Measurements from ENCODE around the gene OR1I1.
A peak's percentile ranks its signal among the peaks of the same experiment; 100 is the strongest.

The OR1I1 gene

GRCh38 chr19:15115762-15116615 is 34.0 kb downstream of the OR1I1 start:
- H3K9me3 ChIP-seq: no peaks in the 10 kb centered on the region; the same call in 1 of the 2 replicates
- no peak for TF ChIP-seq Cebpa-rat (IDR thresholded peaks at IDR 0.05)
- H3K4me3 ChIP-seq: no peak overlapping the region
- no peaks in the 10 kb centered on the region for H3K27me3 ChIP-seq
- peaks cover 79% of the 10 kb centered on the region for H3K36me3 ChIP-seq
- H3K27ac ChIP-seq: no peak overlapping the region; the same call in 1 of the 2 replicates
- H3K9ac ChIP-seq: no peak overlapping the region
- no peaks in the 10 kb centered on the region for H3K4me1 ChIP-seq
- H4K20me1 ChIP-seq: no peaks in the 10 kb centered on the region
- no peak overlapping the region for H3K4me2 ChIP-seq

- Histone ChIP-seq H3K9me3 (no peaks in the 10 kb centered on the region; the same call in 1 of the 2 replicates), H3K27ac (no peak overlapping the region), H3K9ac (no peak overlapping the region), H3K4me2 (no peak overlapping the region), H3K4me1 (no peaks in the 10 kb centered on the region), H4K20me1 (no peaks in the 10 kb centered on the region), H3K27me3 (no peaks in the 10 kb centered on the region), H3K36me3 (peaks cover 85% of the 10 kb centered on the region), H3K4me3 (no peak overlapping the region)
- no peak for TF ChIP-seq Cebpa-rat (IDR thresholded peaks at IDR 0.05)
Observed at GRCh38 chr19:15116856-15117255, 34.8 kb downstream of the OR1I1 start.

- Histone ChIP-seq H3K9ac (no peak overlapping the region), H4K20me1 (no peaks in the 10 kb centered on the region), H3K27me3 (no peaks in the 10 kb centered on the region), H3K4me1 (no peaks in the 10 kb centered on the region), H3K36me3 (peaks cover 95% of the 10 kb centered on the region), H3K4me2 (no peak overlapping the region), H3K27ac (no peak overlapping the region), H3K9me3 (no peaks in the 10 kb centered on the region; the same call in 1 of the 2 replicates), H3K4me3 (no peak overlapping the region)
- TF ChIP-seq Cebpa-rat (IDR thresholded peaks at IDR 0.05): no peak
Observed at GRCh38 chr19:15118248-15118647, 36.2 kb downstream of the OR1I1 start.

- Histone ChIP-seq H3K4me1 (peaks cover 4% of the 10 kb centered on the region), H3K4me3 (no peak overlapping the region), H3K9me3 (no peaks in the 10 kb centered on the region; the same call in 1 of the 2 replicates), H4K20me1 (no peaks in the 10 kb centered on the region; the same call in 1 of the 2 replicates), H3K36me3 (peaks cover 90% of the 10 kb centered on the region), H3K27ac (no peak overlapping the region), H3K27me3 (no peaks in the 10 kb centered on the region), H3K4me2 (no peak overlapping the region), H3K9ac (no peak overlapping the region)
- no peak for TF ChIP-seq Cebpa-rat (IDR thresholded peaks at IDR 0.05)
Observed at GRCh38 chr19:15118789-15119494, 36.9 kb downstream of the OR1I1 start.

GRCh38 chr19:15120135-15121026 is 38.4 kb downstream of the OR1I1 start:
- Histone ChIP-seq H3K4me2 (no peak overlapping the region), H3K4me3 (no peak overlapping the region), H3K36me3 (peaks cover 78% of the 10 kb centered on the region), H3K27me3 (no peaks in the 10 kb centered on the region), H3K27ac (no peak overlapping the region), H4K20me1 (no peaks in the 10 kb centered on the region; the same call in 1 of the 2 replicates), H3K4me1 (peaks cover 13% of the 10 kb centered on the region), H3K9me3 (no peaks in the 10 kb centered on the region; the same call in 1 of the 2 replicates), H3K9ac (no peak overlapping the region)
- no peak for TF ChIP-seq Cebpa-rat (IDR thresholded peaks at IDR 0.05)

GRCh38 chr19:15122331-15123030 is 40.5 kb downstream of the OR1I1 start:
- Histone ChIP-seq H4K20me1 (no peaks in the 10 kb centered on the region; the same call in 1 of the 2 replicates), H3K27me3 (no peaks in the 10 kb centered on the region), H3K36me3 (peaks cover 57% of the 10 kb centered on the region), H3K9me3 (no peaks in the 10 kb centered on the region; the same call in 1 of the 2 replicates), H3K4me2 (no peak overlapping the region), H3K4me3 (no peak overlapping the region), H3K9ac (no peak overlapping the region), H3K27ac (no peak overlapping the region), H3K4me1 (peaks cover 18% of the 10 kb centered on the region)
- no peak for TF ChIP-seq Cebpa-rat (IDR thresholded peaks at IDR 0.05)

GRCh38 chr19:15123031-15123890 is 41.2 kb downstream of the OR1I1 start:
- H3K9ac ChIP-seq: peak overlapping the region; percentile 81; the same call in 1 of the 2 replicates
- no peak for TF ChIP-seq Cebpa-rat (IDR thresholded peaks at IDR 0.05)
- no peaks in the 10 kb centered on the region; the same call in 1 of the 2 replicates for H4K20me1 ChIP-seq
- peaks cover 49% of the 10 kb centered on the region for H3K36me3 ChIP-seq
- H3K27me3 ChIP-seq: no peaks in the 10 kb centered on the region
- H3K4me3 ChIP-seq: no peak overlapping the region
- H3K4me1 ChIP-seq: peaks cover 18% of the 10 kb centered on the region
- H3K4me2 ChIP-seq: peak overlapping the region; percentile 91
- no peaks in the 10 kb centered on the region; the same call in 1 of the 2 replicates for H3K9me3 ChIP-seq
- H3K27ac ChIP-seq: no peak overlapping the region

- Histone ChIP-seq H3K27me3 (no peaks in the 10 kb centered on the region), H3K36me3 (peaks cover 42% of the 10 kb centered on the region), H3K4me3 (peak overlapping the region; percentile 74), H4K20me1 (no peaks in the 10 kb centered on the region; the same call in 1 of the 2 replicates), H3K27ac (no peak overlapping the region), H3K9ac (peak overlapping the region; percentile 81), H3K4me2 (peak overlapping the region; percentile 91), H3K9me3 (no peaks in the 10 kb centered on the region; the same call in 1 of the 2 replicates), H3K4me1 (peaks cover 18% of the 10 kb centered on the region)
- no peak for TF ChIP-seq Cebpa-rat (IDR thresholded peaks at IDR 0.05)
Observed at GRCh38 chr19:15123900-15124299, 41.9 kb downstream of the OR1I1 start.

All from BLaER1 (cell line).